ENCODE results near the gene ETV3L. TPM values are rescaled to one million over a fixed set of nuclear protein-coding genes. Genes with fewer than 3 reads are reported as not detected.

The ETV3L gene
- total RNA-seq, 1 experiment from 2014 or later, result not detected

DNA sequence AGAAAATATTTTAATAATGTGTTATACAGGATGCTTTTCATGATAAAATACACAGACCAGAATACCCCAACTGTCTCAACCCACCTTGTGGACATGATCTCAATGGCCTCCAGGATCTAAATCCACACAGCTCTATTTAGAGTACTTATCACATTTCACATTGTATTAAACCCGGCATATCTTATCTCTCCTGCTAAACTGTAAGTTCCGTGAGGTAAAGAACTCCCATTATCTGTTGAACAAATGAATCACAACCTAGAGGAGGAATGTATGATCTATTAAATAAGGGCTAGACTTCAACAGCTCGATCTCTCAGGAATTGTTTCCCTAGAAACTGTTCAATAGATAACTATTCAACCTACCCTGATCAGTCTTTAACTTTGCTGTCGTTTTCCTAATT lies 31.7 kb upstream of the ETV3L start:
- no peak overlapping the region for H3K9ac ChIP-seq (ENCODE audit: low read length)
- ChIA-PET RAD21 (ENCODE audit: low non-redundant PET in 1 of 2, low total read pairs in 2 of 2, uncharacterized antibody in 2 of 2, unreplicated experiment in 2 of 2) (no interaction called here), CTCF (no interaction called here), POLR2A (no interaction called here)
- peaks cover 29% of the 10 kb centered on the region for H3K79me2 ChIP-seq (ENCODE audit: insufficient read depth, low read length)
- no peaks in the 10 kb centered on the region for H3K9me2 ChIP-seq (ENCODE audit: insufficient read depth)
- H3K4me2 ChIP-seq (ENCODE audit: low read length), result no peak overlapping the region
- no peaks in the 10 kb centered on the region for H3K27me3 ChIP-seq (ENCODE audit: insufficient read depth, low read length)
- TF ChIP-seq CEBPB (IDR thresholded peaks at IDR 0.05; ENCODE audit: low read depth) (no peak), TCF7L2 (IDR thresholded peaks at IDR 0.05; ENCODE audit: borderline replicate concordance, extremely low read depth, insufficient read depth, insufficient read length) (no peak), MAX (IDR thresholded peaks at IDR 0.05) (no peak), EZH2phosphoT487 (IDR thresholded peaks at IDR 0.05; ENCODE audit: borderline replicate concordance) (no peak), SRF (IDR thresholded peaks at IDR 0.05; ENCODE audit: low read depth) (no peak), SIN3A (IDR thresholded peaks at IDR 0.05; ENCODE audit: low read depth) (no peak), ELF1 (IDR thresholded peaks at IDR 0.05; ENCODE audit: borderline replicate concordance, low read depth) (no peak), ZNF274 (IDR thresholded peaks at IDR 0.05; ENCODE audit: low read depth, low read length) (no peak), CBX3 (IDR thresholded peaks at IDR 0.05; ENCODE audit: low read depth) (no peak), FOSL1 (IDR thresholded peaks at IDR 0.05; ENCODE audit: low read depth) (no peak), EGR1 (IDR thresholded peaks at IDR 0.05; ENCODE audit: low read depth) (no peak), RAD21 (IDR thresholded peaks at IDR 0.05; ENCODE audit: low read depth) (no peak)
- TF ChIP-seq, protein P1, sequence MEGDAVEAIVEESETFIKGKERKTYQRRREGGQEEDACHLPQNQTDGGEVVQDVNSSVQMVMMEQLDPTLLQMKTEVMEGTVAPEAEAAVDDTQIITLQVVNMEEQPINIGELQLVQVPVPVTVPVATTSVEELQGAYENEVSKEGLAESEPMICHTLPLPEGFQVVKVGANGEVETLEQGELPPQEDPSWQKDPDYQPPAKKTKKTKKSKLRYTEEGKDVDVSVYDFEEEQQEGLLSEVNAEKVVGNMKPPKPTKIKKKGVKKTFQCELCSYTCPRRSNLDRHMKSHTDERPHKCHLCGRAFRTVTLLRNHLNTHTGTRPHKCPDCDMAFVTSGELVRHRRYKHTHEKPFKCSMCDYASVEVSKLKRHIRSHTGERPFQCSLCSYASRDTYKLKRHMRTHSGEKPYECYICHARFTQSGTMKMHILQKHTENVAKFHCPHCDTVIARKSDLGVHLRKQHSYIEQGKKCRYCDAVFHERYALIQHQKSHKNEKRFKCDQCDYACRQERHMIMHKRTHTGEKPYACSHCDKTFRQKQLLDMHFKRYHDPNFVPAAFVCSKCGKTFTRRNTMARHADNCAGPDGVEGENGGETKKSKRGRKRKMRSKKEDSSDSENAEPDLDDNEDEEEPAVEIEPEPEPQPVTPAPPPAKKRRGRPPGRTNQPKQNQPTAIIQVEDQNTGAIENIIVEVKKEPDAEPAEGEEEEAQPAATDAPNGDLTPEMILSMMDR (IDR thresholded peaks at IDR 0.05 in 2 of 3, conservative IDR thresholded peaks at IDR 0.05 in 1 of 3; ENCODE audit: borderline replicate concordance in 1 of 3, insufficient read depth in 1 of 3, low read depth in 2 of 3, low read length in 2 of 3), result no peak
- no peak overlapping the region for H2AFZ ChIP-seq (ENCODE audit: low read depth, low read length, poor library complexity, severe bottlenecking)
- no peaks in the 10 kb centered on the region for H4K20me1 ChIP-seq (ENCODE audit: insufficient read depth)
- peaks cover 51 to 53% of the 10 kb centered on the region in 2 experiments for H3K36me3 ChIP-seq (ENCODE audit: control insufficient read depth in 1 of 2, insufficient read depth in 2 of 2, low read length in 2 of 2)
- ATAC-seq, result no peak
- H3K27ac ChIP-seq (ENCODE audit: low read depth, low read length), result no peak overlapping the region
- H3K9me3 ChIP-seq (ENCODE audit: control insufficient read depth in 1 of 2, insufficient read depth in 1 of 2, low read depth in 1 of 2, low read length in 2 of 2), result no peaks in the 10 kb centered on the region
- peaks cover 5 to 7% of the 10 kb centered on the region in 2 experiments for H3K4me1 ChIP-seq (ENCODE audit: control insufficient read depth in 1 of 2, insufficient read depth in 2 of 2, low read length in 2 of 2)
- intact Hi-C loops (cut with micrococcal nuclease), result no loop called here
- no peak overlapping the region for H3K4me3 ChIP-seq (replicated peaks in 1 of 2; ENCODE audit: low read depth in 1 of 2, low read length in 2 of 2)
- DNase-seq (ENCODE audit: low read depth, low spot score), result no peak
- BruUV-seq (replicated peaks), result no TSS peak

Measured in HCT116 (cell line).